ENCODE data around the gene SNAPC5.
"Not testable (repeated sequence)": the region's sequence is repeated elsewhere in the genome, so short reads cannot be mapped to it uniquely, and the experiment has no call there.

SNAPC5 gene

GRCh38 chr15:66489179-66489791 is 8.3 kb downstream of the SNAPC5 start:
- no peak for DNase-seq

- no peak for DNase-seq
Measured at GRCh38 chr15:66488525-66488924, 9.0 kb downstream of the SNAPC5 start.

GRCh38 chr15:66486887-66487286 is 10.7 kb downstream of the SNAPC5 start:
- DNase-seq, result no peak

- DNase-seq, result no peak
Measured at GRCh38 chr15:66484539-66485112, 12.9 kb downstream of the SNAPC5 start.

GRCh38 chr15:66483131-66483566 is 14.4 kb downstream of the SNAPC5 start:
- no peak for DNase-seq

- no peak for DNase-seq
Measured at GRCh38 chr15:66482539-66482938, 15.0 kb downstream of the SNAPC5 start.

- no peak for DNase-seq
Measured at GRCh38 chr15:66481107-66481856, 16.3 kb downstream of the SNAPC5 start.

GRCh38 chr15:66480267-66480666 is 17.3 kb downstream of the SNAPC5 start:
- no peak for DNase-seq

- no peak for DNase-seq
Measured at GRCh38 chr15:66477011-66477410, 20.6 kb downstream of the SNAPC5 start.

- no peak for DNase-seq
Measured at GRCh38 chr15:66476535-66476934, 21.0 kb downstream of the SNAPC5 start.

- no peak for DNase-seq
Measured at GRCh38 chr15:66474963-66475362, 22.6 kb downstream of the SNAPC5 start.

- no peak for DNase-seq
Measured at GRCh38 chr15:66474135-66474534, 23.4 kb downstream of the SNAPC5 start.

- DNase-seq, result peak; percentile 55
Measured at GRCh38 chr15:66472176-66472999, 25.2 kb downstream of the SNAPC5 start.

- not testable (repeated sequence) for DNase-seq
Measured at GRCh38 chr15:66470825-66471224, 26.7 kb downstream of the SNAPC5 start.

GRCh38 chr15:66467162-66468040 is 30.2 kb downstream of the SNAPC5 start:
- not testable (repeated sequence) for DNase-seq

- DNase-seq, result not testable (repeated sequence)
Measured at GRCh38 chr15:66465294-66465693, 32.3 kb downstream of the SNAPC5 start.

GRCh38 chr15:66462627-66463026 is 34.9 kb downstream of the SNAPC5 start:
- DNase-seq, result no peak

- no peak for DNase-seq
Measured at GRCh38 chr15:66461917-66462316, 35.6 kb downstream of the SNAPC5 start.

- DNase-seq, result not testable (repeated sequence)
Measured at GRCh38 chr15:66461294-66461693, 36.3 kb downstream of the SNAPC5 start.

GRCh38 chr15:66459818-66460615 is 37.5 kb downstream of the SNAPC5 start:
- no peak for DNase-seq

- DNase-seq, result no peak
Measured at GRCh38 chr15:66456211-66456610, 41.4 kb downstream of the SNAPC5 start.
